ENCODE results near the gene OR1I1.

GRCh38 chr19:15048885-15049541, 33.0 kb upstream of the OR1I1 start, which contains the start of gene CASP14:
- TF ChIP-seq CTCF (IDR thresholded peaks at IDR 0.05; ENCODE audit: poor library complexity) (no peak), EZH2 (IDR thresholded peaks at IDR 0.05; ENCODE audit: borderline replicate concordance) (no peak), EZH2phosphoT487 (IDR thresholded peaks at IDR 0.05; ENCODE audit: low read depth, severe bottlenecking, unreplicated experiment) (no peak)

All from hepatocyte (in vitro differentiated cells).